NCI-H2227 (cell line): ENCODE data around the gene PDGFC.

Experiments
- DNase-seq: peaks from one replicate; lab custom pipeline; 2025; ENCODE audit not compliant: unreplicated experiment; lab: John Stamatoyannopoulos, UW

Gene PDGFC

GRCh38 chr4:156975686-156976085 is 4.1 kb upstream of the PDGFC start:
- no peak for DNase-seq

- DNase-seq: no peak
These were observed 2.7 kb upstream of the PDGFC start for GRCh38 chr4:156974264-156974663.

DNA sequence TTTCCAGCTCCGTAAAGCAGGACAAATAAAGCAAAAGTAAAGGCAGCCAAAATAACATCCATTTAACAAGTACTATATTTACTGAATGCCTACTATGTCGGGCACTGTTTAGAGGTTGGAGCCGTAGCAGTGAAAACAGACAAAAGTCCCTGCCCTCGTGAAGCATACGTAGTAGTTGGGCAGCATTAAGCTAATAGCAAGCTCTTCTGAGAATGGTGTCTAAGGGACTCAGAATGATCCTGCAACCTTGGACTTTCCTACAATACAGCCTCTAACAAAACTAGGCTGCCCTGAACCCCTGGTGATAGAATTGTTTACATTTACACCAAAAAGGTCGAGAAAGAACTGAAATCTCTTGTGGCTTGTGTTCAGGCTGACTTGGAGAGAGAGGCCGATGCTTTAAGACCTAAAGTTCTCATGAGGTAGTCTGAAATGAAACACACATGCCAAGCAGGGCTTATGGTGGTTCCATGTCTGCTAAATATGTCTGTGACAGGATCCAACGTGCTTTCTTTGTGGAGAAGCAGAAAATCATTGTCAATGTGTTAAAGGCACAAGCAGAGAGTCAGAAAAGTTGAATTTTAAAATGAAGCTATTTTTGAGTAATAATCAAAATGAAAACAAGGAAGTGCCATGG is 898 bp upstream of the PDGFC start:
- DNase-seq: no peak

DNA sequence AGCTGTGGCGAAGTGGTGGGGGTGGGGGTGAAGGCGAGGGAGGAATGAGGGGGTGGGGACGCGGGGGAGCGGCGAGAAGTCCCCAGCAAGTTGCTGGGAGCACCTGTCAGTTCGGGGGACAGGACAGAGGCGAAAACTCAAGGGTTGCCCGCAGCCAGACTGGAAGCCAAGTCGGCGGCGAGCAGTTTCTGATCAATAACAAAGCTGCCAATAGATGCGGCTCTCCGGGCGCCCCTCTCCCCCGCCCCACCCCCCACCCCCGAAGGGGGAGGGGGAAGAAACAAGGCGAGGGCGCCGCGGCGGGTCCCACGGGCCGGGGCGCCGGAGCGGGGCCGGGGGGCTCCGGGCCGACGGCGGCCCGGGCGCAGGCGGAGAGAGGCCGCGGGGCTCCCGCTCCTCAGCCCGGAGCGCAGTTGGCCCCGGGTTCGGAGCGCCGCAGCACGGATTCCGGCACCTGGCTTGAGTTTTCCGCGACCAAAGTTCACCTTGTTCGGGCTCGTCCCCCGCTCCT is 379 bp downstream of the PDGFC start:
- no peak for DNase-seq

- peak; percentile 45 for DNase-seq
These were observed 966 bp downstream of the PDGFC start for GRCh38 chr4:156970501-156971164.

GRCh38 chr4:156969911-156970310 is 1.7 kb downstream of the PDGFC start:
- no peak for DNase-seq

DNA sequence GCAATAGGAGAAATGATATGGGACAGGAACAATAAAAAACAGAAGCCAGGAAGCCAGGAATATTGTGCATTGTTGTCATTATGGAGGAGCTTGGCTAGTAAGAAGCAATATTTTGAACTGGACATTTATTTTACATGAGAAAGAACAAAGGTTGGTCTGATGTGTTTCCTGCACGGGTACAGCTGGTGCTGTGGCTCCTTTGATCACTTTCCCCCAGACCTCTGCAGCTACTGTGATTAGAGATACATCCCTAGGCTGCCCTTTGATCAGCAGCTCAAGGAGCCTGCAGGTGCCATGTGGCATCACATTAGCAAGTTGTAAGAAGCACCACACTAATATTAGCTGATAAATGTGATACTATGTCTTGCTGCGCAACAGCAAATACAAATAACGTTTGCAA is 2.5 kb downstream of the PDGFC start:
- no peak for DNase-seq

DNA sequence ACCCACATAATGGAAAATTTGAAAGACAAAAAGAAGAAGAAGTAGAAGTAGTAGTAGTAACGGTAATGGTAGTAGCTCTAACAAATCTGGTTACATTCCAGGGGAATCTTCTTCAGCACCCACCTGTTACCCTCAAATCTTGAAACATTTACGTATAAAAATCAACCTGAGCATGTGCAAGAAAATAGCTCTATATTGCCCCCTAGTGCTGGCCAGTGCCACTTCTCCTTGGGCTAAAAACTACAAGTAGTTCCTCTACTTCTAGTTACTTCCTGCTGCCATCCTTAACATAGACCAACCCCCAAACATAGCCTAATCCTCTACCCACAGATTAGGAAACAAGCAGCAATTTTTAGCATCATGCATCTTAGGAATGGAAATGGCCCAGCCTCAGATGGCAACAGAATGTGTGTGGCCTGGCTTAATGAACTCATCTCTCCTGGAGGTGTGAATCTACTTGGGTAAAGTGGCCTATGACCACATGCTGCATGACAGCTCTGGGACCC is 3.1 kb downstream of the PDGFC start:
- peak; percentile 66 for DNase-seq

DNA sequence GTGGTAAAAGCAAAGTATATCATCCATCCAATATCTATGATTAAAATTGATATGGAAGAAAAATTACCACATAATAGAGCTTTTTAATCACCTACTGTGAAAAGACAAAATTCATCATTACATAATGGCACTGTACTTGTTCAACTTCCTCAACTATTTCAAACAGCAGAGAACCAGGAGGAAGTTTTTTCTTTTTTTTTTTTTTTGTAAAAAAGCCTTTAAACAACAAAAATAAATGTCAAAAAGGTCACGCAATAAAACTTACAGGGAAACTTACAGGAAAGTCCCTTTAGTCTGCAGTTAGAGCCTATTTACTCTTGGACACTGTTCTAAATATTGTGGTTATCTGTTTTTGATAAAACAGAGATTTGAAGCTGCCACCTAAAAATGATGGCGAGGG is 4.8 kb downstream of the PDGFC start:
- DNase-seq: no peak

- DNase-seq: no peak
These were observed 8.2 kb downstream of the PDGFC start for GRCh38 chr4:156963419-156963818.

GRCh38 chr4:156962528-156962974 is 9.0 kb downstream of the PDGFC start:
- DNase-seq: no peak

DNA sequence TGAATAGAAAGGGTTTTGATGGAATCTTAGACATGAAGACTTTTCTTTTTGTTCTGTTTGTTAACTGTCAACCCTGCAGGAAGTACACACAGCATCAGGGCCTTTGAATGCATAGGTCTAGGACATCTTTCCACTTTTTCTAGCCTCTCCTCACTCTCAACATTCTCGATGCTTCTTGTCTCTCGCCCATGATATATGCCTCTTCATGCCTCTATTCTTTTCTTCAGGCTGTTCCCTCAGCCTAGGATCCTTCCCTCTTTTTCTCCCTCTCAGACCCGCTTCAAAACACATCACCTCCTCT is 9.6 kb downstream of the PDGFC start:
- no peak for DNase-seq

DNA sequence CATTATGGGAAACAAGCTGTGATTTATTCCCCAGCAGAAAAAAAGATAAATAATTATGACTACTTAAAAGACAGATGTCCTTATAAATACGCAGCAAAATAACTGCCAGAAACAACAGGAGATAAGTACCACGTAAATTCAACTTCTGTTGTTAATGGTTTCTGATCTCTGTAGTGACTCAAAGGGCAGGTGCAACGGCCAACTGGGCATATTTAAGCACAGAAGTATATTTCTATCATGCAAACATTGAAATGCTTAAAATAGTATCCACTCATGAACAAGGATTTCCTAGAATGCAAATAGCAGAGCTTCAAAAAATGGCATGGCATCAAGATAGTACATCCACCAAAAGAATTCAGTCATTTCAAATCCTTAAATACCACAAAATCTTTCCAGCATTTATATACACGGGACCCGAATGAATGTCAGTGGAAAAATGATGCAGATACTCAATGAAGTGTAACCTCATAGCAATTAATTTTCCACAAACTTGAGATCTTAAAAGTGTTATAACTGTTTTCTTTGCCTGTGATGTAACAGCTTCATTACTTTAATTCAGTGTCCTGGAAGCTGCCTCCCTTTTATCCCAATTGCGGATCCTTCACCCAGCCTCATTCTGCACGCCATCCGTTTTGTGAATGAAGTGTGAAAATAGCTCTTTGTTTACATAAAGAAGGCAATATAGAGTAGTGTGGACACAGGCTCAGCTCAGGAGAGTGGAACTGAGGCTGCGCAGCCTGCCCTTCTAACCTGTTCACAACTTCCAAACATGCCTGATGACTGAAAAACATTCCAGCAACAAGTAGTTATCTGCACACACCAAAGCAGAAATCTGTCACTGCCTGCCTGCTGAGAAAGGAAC is 10.2 kb downstream of the PDGFC start:
- DNase-seq: no peak

- DNase-seq: no peak
These were observed 12.3 kb downstream of the PDGFC start for GRCh38 chr4:156959298-156959702.

DNA sequence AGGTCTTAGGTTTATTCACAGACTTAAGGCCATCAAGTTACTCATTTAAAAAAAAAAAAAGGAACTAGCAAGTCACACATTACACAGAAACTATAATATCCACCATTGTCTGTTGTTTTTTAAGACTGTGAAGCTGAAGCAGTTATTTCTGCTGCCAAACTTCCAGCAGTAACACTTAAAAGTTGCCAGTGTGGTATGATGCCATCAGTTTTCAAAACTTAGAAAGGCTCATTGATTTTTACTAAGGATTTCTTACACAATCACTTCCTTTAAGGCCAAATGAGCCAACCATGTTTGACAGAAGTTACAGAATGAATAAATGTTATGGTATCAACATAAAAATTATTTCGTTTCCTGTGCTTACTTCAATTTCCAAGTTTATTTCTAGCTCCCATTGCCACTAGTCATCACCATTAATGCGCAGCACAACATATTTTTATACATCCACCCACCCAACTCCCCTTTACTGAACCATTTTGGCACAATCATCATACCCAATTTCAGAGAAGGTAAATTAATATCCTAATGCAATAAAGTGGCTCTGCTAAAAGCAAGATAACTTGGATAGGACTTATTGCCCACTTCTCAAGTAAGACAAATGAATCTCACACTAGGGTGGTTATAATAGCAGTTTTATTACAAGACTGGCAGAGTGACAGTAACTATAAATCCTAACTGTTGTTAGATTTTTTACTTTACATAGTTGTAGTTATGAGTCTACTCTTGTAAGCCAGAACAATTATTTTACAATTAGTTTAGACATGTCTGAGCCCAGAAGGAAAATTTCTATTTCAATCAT is 13.1 kb downstream of the PDGFC start:
- no peak for DNase-seq

DNA sequence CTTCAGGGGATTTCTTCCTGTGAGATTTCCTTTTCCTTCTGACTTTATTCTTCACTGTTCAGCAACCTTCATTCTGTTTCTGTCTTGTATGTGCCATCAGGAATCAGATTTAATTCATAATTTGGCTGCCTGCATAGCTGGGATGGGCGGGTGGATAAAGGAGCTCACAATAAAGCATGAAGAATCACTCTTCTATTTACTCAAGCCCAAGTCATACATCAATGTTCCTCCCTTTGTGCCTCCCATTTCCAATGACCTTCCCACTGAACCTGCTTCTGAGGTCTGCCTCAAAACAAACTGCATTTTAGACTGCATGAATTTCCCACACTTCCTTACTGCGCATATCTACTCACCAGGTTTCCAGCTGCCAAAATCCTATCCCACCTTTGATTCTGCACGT is 14.0 kb downstream of the PDGFC start:
- DNase-seq: no peak

DNA sequence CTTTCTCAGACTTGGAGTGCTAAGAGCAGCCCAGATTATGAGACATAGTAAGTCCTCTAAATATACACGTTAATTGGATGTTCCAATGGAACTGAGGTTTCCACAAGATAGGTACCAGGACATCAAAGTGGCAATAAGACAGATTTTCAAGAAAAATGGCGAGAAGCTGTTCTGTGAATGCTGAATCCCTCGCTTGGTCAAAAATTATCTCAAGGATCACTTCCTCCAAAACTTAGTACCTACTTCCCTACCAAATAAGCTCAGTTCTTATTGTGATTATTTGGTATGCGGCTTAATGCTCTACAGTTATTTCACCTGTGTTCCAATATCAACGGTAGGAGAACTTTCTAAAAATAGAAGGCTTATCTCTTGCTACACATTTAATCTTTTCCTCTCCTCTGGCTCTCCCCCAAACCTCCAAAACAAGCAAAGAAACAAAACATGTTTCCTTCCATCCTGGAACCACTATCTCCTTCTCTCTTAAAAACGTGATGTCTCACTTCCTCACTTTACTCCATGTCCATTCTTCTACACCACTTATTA is 14.7 kb downstream of the PDGFC start:
- DNase-seq: no peak

DNA sequence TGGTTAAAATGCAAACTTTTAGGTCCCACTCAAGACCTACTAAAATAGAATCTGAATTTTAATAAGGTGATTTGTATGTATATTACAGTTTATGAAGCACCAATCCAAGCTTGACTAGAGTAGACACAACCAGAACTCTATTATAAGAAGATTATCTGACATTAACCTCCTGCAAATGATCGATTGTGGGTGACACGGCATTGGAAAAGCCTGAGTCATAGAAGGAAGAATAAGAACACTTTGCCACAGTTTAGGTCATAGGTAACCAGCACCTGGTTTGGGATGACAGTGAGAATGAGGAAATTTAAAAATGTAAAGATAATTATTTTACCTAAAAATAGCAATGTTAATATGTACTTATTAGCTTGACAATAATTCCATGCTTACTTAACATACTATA is 15.2 kb downstream of the PDGFC start:
- DNase-seq: no peak

- peak; percentile 27 for DNase-seq
These were observed 17.0 kb downstream of the PDGFC start for GRCh38 chr4:156954587-156954986.

GRCh38 chr4:156953951-156954350 is 17.6 kb downstream of the PDGFC start:
- DNase-seq: no peak

DNA sequence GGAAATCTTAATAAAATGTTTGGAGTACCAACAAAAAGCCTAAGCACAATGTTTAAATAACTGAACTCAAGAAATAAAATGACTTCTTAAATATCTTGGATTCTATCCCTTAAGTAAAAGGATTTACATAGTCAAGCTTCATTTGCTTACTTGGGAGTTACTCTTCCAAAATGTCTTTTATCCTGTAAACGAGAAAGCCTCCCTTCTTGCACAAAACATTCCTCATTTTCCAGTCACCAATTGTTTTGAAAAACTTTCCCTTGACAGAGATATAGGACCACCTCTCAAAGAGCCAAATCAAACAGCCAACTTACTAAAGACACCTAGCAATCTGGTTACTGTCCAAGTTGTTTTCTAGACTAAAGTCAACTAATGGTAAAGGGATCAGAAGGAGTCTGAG is 18.6 kb downstream of the PDGFC start:
- DNase-seq: no peak
